Islet precursor cell (in vitro differentiated cells): ENCODE data around the gene KLRC3.
"Not testable (repeated sequence)": the region's sequence is repeated elsewhere in the genome, so short reads cannot be mapped to it uniquely, and the experiment has no call there.

ENCODE experiments used
- DNase-seq: peaks from one replicate; pipeline ENCODE4 v3.0.0-alpha.2; 2018

Gene KLRC3

GRCh38 chr12:10420334-10420733 is at the start of gene KLRC3:
TSS of gene KLRC3 (minus strand) at chr12:10420595. CDS start at chr12:10420550, 45 bp downstream.
- DNase-seq, result not testable (repeated sequence)

- no peak for DNase-seq
Measured at GRCh38 chr12:10469701-10470100, 49.3 kb upstream of the KLRC3 start.

- DNase-seq, result no peak
Measured at GRCh38 chr12:10466311-10466710, 45.9 kb upstream of the KLRC3 start.

- peak; percentile 56 for DNase-seq
Measured at GRCh38 chr12:10457760-10458159, 37.4 kb upstream of the KLRC3 start.

- DNase-seq, result no peak
Measured at GRCh38 chr12:10456856-10457255, 36.5 kb upstream of the KLRC3 start.

- DNase-seq, result no peak
Measured at GRCh38 chr12:10455766-10456165, 35.4 kb upstream of the KLRC3 start.

GRCh38 chr12:10454531-10454930 is 34.1 kb upstream of the KLRC3 start:
- no peak for DNase-seq

- no peak for DNase-seq
Measured at GRCh38 chr12:10453156-10453555, 32.8 kb upstream of the KLRC3 start, which contains the start of gene KLRC1. TSS of gene KLRC1 (minus strand) at chr12:10453377. CDS start at chr12:10451156, 2,221 bp downstream.

- DNase-seq, result peak; percentile 50
Measured at GRCh38 chr12:10448236-10448635, 27.8 kb upstream of the KLRC3 start.

- DNase-seq, result not testable (repeated sequence)
Measured at GRCh38 chr12:10446052-10446451, 25.7 kb upstream of the KLRC3 start.

GRCh38 chr12:10441144-10441543 is 20.7 kb upstream of the KLRC3 start:
- DNase-seq, result not testable (repeated sequence)

GRCh38 chr12:10439608-10440274 is 19.3 kb upstream of the KLRC3 start:
- not testable (repeated sequence) for DNase-seq

GRCh38 chr12:10437601-10438000 is 17.2 kb upstream of the KLRC3 start:
- DNase-seq, result not testable (repeated sequence)

- DNase-seq, result peak; percentile 64
Measured at GRCh38 chr12:10435816-10436215, 15.4 kb upstream of the KLRC3 start, which contains the start of gene KLRC2. TSS of gene KLRC2 (minus strand) at chr12:10436010. CDS start at chr12:10435986, 24 bp downstream.

GRCh38 chr12:10430623-10431022 is 10.2 kb upstream of the KLRC3 start:
- DNase-seq, result not testable (repeated sequence)

- DNase-seq, result not testable (repeated sequence)
Measured at GRCh38 chr12:10425938-10426337, 5.5 kb upstream of the KLRC3 start.

- not testable (repeated sequence) for DNase-seq
Measured at GRCh38 chr12:10424260-10424899, 4.0 kb upstream of the KLRC3 start.

GRCh38 chr12:10422159-10422558 is 1.8 kb upstream of the KLRC3 start:
- not testable (repeated sequence) for DNase-seq

- DNase-seq, result peak; percentile 57
Measured at GRCh38 chr12:10409392-10409791, 11.0 kb downstream of the KLRC3 start, which contains the start of gene KLRC4. TSS of gene KLRC4 (minus strand) at chr12:10409757. CDS start at chr12:10409575, 182 bp downstream.

- DNase-seq, result no peak
Measured at GRCh38 chr12:10408842-10409241, 11.6 kb downstream of the KLRC3 start.

GRCh38 chr12:10406725-10407124 is 13.7 kb downstream of the KLRC3 start:
- DNase-seq, result no peak

GRCh38 chr12:10405294-10405693 is 15.1 kb downstream of the KLRC3 start:
- DNase-seq, result no peak

GRCh38 chr12:10404798-10405197 is 15.6 kb downstream of the KLRC3 start:
- DNase-seq, result no peak

- no peak for DNase-seq
Measured at GRCh38 chr12:10400829-10401228, 19.6 kb downstream of the KLRC3 start.
